D721Med (cell line): ENCODE measurements around the gene ACAD11.

Experiments used
- DNase-seq: peaks from one replicate; pipeline ENCODE4 v3.0.0; 2011; ENCODE audit warnings: low spot score; ENCODE audit not compliant: insufficient read length
- FAIRE-seq: peaks from 2 replicates; lab custom pipeline; 2011; peaks lifted over from hg19 to GRCh38; lab: Jason Lieb, UNC
- TF ChIP-seq, protein P1 (sequence below): IDR thresholded peaks from 2 replicates; pipeline ENCODE4 v1.5.1; 2012; ENCODE audit warnings: mild to moderate bottlenecking, control low read depth; ENCODE audit not compliant: insufficient read depth; ENCODE audit errors: missing control alignments

ACAD11 gene

DNA sequence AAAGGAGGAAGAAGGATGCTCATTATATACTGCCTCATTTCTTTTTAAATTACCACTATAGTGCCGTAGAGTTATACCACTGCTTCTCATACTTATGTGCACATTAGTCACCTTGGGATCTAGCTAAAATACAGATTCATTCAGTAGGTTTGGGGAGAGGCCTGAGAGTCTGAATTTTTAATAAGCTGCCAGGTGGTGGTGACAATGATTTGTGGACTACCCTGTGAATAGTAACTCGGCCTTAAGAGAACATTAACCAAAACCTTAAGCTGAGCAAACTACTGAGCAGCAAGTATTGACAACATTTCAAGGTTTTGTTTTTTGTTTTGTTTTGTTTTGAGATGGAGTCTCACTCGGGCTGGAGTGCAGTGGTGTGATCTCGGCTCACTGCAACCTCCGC lies 20.3 kb upstream of the ACAD11 start:
- no peak for FAIRE-seq
- TF ChIP-seq, protein P1, sequence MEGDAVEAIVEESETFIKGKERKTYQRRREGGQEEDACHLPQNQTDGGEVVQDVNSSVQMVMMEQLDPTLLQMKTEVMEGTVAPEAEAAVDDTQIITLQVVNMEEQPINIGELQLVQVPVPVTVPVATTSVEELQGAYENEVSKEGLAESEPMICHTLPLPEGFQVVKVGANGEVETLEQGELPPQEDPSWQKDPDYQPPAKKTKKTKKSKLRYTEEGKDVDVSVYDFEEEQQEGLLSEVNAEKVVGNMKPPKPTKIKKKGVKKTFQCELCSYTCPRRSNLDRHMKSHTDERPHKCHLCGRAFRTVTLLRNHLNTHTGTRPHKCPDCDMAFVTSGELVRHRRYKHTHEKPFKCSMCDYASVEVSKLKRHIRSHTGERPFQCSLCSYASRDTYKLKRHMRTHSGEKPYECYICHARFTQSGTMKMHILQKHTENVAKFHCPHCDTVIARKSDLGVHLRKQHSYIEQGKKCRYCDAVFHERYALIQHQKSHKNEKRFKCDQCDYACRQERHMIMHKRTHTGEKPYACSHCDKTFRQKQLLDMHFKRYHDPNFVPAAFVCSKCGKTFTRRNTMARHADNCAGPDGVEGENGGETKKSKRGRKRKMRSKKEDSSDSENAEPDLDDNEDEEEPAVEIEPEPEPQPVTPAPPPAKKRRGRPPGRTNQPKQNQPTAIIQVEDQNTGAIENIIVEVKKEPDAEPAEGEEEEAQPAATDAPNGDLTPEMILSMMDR, result no peak

DNA sequence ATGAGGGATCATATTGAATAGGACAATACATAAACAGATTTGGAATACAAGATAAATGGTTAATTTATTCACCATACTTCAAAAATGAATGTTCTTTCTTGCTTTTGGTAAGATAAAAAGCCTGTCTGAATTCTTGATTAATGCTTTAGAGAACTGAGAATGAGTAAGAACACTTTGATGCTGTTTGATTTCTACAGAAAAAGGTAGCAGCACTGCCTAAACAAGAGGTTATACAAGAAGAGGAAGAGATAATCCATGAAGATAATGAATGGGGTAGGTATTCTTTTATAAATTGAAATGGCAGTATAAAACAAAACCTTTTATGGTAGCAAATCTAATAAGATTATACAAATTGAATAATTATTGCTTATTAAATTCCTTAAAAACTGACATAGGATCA lies 15.8 kb upstream of the ACAD11 start:
- TF ChIP-seq, protein P1, result no peak
- FAIRE-seq, result no peak
- no peak for DNase-seq

More for the DNA sequence above, 20.3 kb upstream of the ACAD11 start:
- no peak for DNase-seq

DNA sequence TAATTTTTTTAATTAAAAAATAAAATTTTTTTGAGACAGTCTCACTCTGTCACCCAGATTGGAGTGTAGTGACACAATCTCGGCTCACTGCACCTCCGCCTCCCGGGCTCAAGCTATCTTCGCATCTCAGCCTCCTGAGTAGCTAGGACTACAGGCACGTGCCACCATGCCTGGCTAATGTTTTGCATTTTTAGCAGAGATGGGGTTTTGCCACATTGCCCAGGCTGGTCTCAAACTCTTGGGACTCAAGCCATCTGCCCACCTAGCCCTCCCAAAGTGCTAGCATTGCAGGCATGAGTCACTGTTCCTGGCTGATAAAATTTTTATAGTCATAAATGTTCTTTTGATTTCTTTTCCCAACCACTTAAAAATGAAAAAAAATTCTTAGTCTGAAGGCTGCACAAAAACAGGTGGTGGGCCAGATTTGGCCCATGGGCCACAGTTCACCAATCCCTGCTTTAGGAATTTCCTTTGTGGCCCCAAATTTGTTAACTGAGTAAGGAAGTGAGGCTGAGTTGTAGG lies 9.7 kb upstream of the ACAD11 start:
- FAIRE-seq, result no peak
- TF ChIP-seq, protein P1, result no peak
- DNase-seq, result no peak

DNA sequence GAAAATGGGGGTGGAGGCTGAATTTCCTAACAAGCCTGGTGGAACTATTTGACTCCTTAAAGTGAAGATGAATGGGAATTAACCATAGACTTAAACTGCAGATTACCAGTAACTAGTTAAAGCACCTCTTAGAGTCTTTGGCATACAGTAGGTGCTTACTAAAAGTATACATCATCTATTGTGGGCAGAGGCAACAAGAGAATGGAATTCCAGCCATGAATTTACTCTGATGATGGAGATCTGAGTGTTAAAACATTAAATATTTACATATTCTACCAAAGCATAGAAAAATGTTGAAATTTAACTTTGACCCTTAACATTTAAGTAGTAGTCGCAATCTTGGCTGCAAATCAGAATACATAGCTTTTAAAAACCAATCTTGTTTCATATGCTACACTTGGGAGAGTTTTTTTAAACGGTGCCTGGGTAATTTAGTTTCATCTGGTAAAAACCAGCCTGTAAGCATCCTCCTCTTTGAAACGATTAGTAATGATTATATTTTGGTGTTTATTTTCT lies 5.7 kb upstream of the ACAD11 start:
- no peak for FAIRE-seq
- DNase-seq, result no peak
- TF ChIP-seq, protein P1, result no peak

DNA sequence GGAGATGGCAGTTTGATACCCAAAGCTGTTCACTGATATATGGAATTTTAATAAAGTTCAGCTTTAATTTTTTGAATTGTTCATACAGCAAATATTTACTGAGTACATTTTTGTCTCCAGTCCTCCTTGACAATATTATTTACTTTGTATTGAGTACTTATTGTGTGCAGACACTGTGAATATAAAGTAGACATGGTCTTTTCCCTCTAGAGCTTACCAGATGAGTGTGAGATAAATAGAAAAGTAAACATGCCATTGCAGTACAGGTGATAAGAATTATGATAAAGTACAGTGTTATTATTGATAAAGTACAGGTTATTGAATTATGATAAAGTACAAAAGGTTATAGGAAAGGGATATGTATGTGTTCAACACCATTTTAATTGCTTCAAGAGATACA lies 2.6 kb upstream of the ACAD11 start:
- TF ChIP-seq, protein P1, result no peak
- no peak for DNase-seq
- no peak for FAIRE-seq

DNA sequence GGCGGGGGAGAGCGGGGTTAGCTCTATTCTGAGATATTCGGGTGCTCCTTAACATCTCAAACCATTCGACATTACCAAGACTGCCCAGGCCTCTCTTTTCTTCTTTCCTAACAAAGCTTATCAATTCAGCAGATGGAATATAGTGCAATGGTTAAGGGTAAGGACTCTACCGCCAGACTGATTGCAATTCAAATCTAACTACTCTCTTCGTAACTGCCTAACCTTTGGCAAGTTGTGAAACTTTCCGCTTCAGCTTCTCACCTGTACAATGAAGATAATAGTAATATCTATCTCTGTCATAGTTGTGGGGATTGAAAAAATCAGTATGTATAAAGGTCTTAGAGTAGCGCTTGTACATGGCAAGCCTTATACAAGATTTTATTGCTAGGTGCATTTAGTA lies 1.5 kb upstream of the ACAD11 start:
- DNase-seq (no peak), FAIRE-seq (no peak)
- TF ChIP-seq, protein P1, result no peak

DNA sequence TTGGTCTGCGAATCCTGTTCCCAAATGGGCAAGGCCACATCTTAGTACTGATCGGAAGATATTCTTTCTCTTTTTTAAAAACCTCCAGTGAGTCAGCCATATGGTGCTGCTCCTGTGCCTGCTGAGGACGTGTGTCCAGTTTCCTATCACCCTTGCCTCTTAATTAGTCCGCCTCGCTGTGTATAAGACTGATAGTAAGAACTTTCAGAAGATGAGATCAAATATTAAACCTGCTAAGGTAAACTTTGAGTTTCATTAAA lies 1.1 kb upstream of the ACAD11 start:
- TF ChIP-seq, protein P1, result no peak
- FAIRE-seq (no peak), DNase-seq (no peak)
